CD14-positive monocyte (primary cell): Measurements from ENCODE around the gene CD79B. TPM values are rescaled to one million over a fixed set of nuclear protein-coding genes. Genes with fewer than 3 reads are reported as not detected.
"Not testable (repeated sequence)": the region's sequence is repeated elsewhere in the genome, so short reads cannot be mapped to it uniquely, and the experiment has no call there.

Experiments used
- DNase-seq, 3 donors: peaks; one replicate each; pipeline ENCODE4 v3.0.0-alpha.2; 2011 to 2022
- H2AFZ ChIP-seq: 2 replicates; pipeline ENCODE4 v1.6.0; 2012; ENCODE audit warnings: mild to moderate bottlenecking, low read depth, low read length, inconsistent platforms; ENCODE audit not compliant: insufficient read depth, poor library complexity, severe bottlenecking
- H3K27ac ChIP-seq, 2 donors: 1 replicate in 1 of 2; 2 replicates in 1 of 2; pipeline ENCODE4 v1.5.1; 2012 to 2013; ENCODE audit warnings: low read length in 2 of 2, control low read depth in 1 of 2, inconsistent platforms in 1 of 2, low read depth in 1 of 2, mild to moderate bottlenecking in 1 of 2
- H3K27me3 ChIP-seq, 2 donors: one replicate each; pipeline versions ENCODE4 v1.6.0 to v1.6.1; 2011 to 2013; ENCODE audit warnings: low read length in 2 of 2; ENCODE audit not compliant: control insufficient read depth in 2 of 2, insufficient read depth in 2 of 2
- H3K36me3 ChIP-seq, 2 donors: replicated peaks in 1 of 2; 1 replicate in 1 of 2; 2 replicates in 1 of 2; pipeline versions ENCODE4 v1.5.1 to v1.6.1; 2012 to 2013; ENCODE audit warnings: low read length in 2 of 2, control low read depth in 1 of 2, inconsistent platforms in 1 of 2, mild to moderate bottlenecking in 1 of 2; ENCODE audit not compliant: insufficient read depth in 2 of 2, control insufficient read depth in 1 of 2
- H3K4me1 ChIP-seq, 2 donors: 1 replicate in 1 of 2; 2 replicates in 1 of 2; pipeline versions ENCODE4 v1.5.1 to v1.6.1; 2012 to 2013; ENCODE audit warnings: low read length in 2 of 2, control low read depth in 1 of 2, inconsistent platforms in 1 of 2, mild to moderate bottlenecking in 1 of 2, moderate library complexity in 1 of 2; ENCODE audit not compliant: insufficient read depth in 2 of 2, control insufficient read depth in 1 of 2
- H3K4me2 ChIP-seq: replicated peaks from 2 replicates; pipeline ENCODE3; 2012; ENCODE audit warnings: low read length, moderate library complexity, mild to moderate bottlenecking; ENCODE audit not compliant: poor library complexity, severe bottlenecking; ENCODE audit errors: extremely low read depth
- H3K4me3 ChIP-seq, 3 experiments: fragments of 200-600 bp in 1 of 3; sonication (generic) in 1 of 3; replicated peaks in 1 of 3; 1 replicate in 2 of 3; 2 replicates in 1 of 3; pipeline ENCODE4 v1.5.1; 2011 to 2013; ENCODE audit warnings: low read length in 3 of 3, mild to moderate bottlenecking in 3 of 3, control low read depth in 2 of 3, low read depth in 2 of 3, inconsistent platforms in 1 of 3, moderate library complexity in 1 of 3
- H3K79me2 ChIP-seq: 2 replicates; pipeline ENCODE4 v1.6.0; 2012; ENCODE audit warnings: mild to moderate bottlenecking, control low read depth, inconsistent platforms, low read length, moderate library complexity; ENCODE audit not compliant: insufficient read depth
- H3K9ac ChIP-seq: 2 replicates; pipeline ENCODE4 v1.6.0; 2017; ENCODE audit warnings: low read length, mild to moderate bottlenecking; ENCODE audit not compliant: insufficient read depth, poor library complexity, severe bottlenecking
- H3K9me3 ChIP-seq, 2 donors: replicated peaks in 1 of 2; 1 replicate in 1 of 2; 2 replicates in 1 of 2; pipeline versions ENCODE4 v1.5.1 to v1.6.1; 2012 to 2013; ENCODE audit warnings: low read length in 2 of 2, control low read depth in 1 of 2; ENCODE audit not compliant: control insufficient read depth in 1 of 2, insufficient read depth in 1 of 2
- H4K20me1 ChIP-seq: 2 replicates; pipeline ENCODE4 v1.6.0; 2012; ENCODE audit warnings: mild to moderate bottlenecking, low read length, control low read depth, moderate library complexity; ENCODE audit not compliant: insufficient read depth
- H3K27ac Mint-ChIP-seq, 7 donors: one replicate each; pipeline ENCODE4 v1.8.0; 2020; ENCODE audit warnings: mild to moderate bottlenecking in 7 of 7, mixed read lengths in 7 of 7, moderate library complexity in 6 of 7, inconsistent platforms in 2 of 7
- H3K27me3 Mint-ChIP-seq, 3 donors: one replicate each; pipeline ENCODE4 v1.8.0; 2021 to 2022; ENCODE audit warnings: low read depth in 3 of 3, mild to moderate bottlenecking in 3 of 3, mixed read lengths in 3 of 3, moderate library complexity in 3 of 3, inconsistent platforms in 1 of 3
- H3K36me3 Mint-ChIP-seq, 2 donors: one replicate each; pipeline ENCODE4 v1.8.0; 2020; ENCODE audit warnings: mixed read lengths in 2 of 2, inconsistent platforms in 1 of 2, mild to moderate bottlenecking in 1 of 2
- H3K4me1 Mint-ChIP-seq: one replicate; pipeline ENCODE4 v1.8.0; 2020; ENCODE audit warnings: mild to moderate bottlenecking, mixed read lengths
- H3K4me3 Mint-ChIP-seq, 2 donors: one replicate each; pipeline ENCODE4 v1.8.0; 2020; ENCODE audit warnings: mild to moderate bottlenecking in 2 of 2, mixed read lengths in 2 of 2, moderate library complexity in 1 of 2
- H3K9me3 Mint-ChIP-seq, 7 donors: one replicate each; pipeline ENCODE4 v1.8.0; 2020 to 2022; ENCODE audit warnings: mixed read lengths in 7 of 7, mild to moderate bottlenecking in 6 of 7, moderate library complexity in 6 of 7, inconsistent platforms in 2 of 7
- WGBS: methylation state at CpG from one replicate; pipeline ENCODE4 v1.1.5; 2013; ENCODE audit warnings: missing lambda C conversion rate; ENCODE audit not compliant: insufficient coverage; 5-methylcytosine and 5-hydroxymethylcytosine counted together
- intact Hi-C, 2 donors: fragments of 100-400 bp; cut with micrococcal nuclease; formaldehyde crosslinking; loops; one replicate each; pipeline versions ENCODE4 v1.15.0 to v1.15.1; 2023
- polyA plus RNA-seq, 3 donors: library from polyadenylated mRNA; depleted of rRNA in 1 of 3; unstranded in 2 of 3; stranded (reverse) in 1 of 3; fragments of 300-500 nt in 2 of 3; fragments of >200 nt in 1 of 3; fragmentation: Illumina TruSeq in 2 of 3; gene quantifications; 1 replicate in 2 of 3; 2 replicates in 1 of 3; pipeline ENCODE4 v1.2.3, GENCODE V29; 2012 to 2021
- TF ChIP-seq, protein P1 (sequence below): fragments of 200-600 bp; IDR thresholded peaks from one replicate; pipeline ENCODE4 v1.8.0; 2022; ENCODE audit warnings: antibody characterized with exemption, mild to moderate bottlenecking

Gene CD79B
- polyA plus RNA-seq, 3 donors: 19.6 to 21.8 (median 20.9) TPM

DNA sequence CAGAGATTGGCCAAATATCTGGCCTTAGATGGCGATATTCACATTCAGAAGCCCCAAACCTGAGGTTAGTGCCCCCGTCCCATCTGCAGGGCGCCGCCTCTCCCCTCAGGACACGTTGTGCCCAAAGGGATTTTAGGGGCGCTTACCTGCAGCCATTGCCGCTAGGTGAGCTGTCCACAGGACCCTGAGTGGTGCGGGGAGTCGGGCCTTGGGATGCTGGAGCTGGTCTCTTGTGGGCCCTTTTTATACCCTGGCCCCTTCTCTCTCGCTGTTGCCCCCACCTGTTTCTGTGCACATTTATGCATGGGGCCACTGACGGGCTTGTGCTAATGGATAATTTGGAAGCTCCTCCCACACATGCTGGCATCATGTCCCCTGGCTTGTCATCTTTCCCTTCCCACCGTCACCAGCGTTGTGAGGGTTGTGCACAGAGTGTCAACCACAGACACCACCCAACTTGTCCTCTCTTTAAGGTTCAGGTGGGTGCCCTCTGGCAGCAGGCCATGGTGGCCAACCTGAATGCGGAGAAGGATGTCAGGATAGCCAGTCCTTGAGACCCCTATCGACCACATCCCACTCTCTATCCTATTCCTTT is 21.0 kb downstream of the CD79B start, which contains the start of gene CSHL1:
CSHL1 (minus strand) TSS at position 218 of the 595 bp plus-strand sequence; CDS start at position 156, 62 bp downstream.
- Histone ChIP-seq H4K20me1 (no peaks in the 10 kb centered on the region), H3K36me3 (no peaks in the 10 kb centered on the region), H2AFZ (no peak within 1 kb of the TSS), H3K4me1 (no peaks in the 10 kb centered on the region), H3K9ac (no peak within 1 kb of the TSS), H3K4me2 (no peak within 1 kb of the TSS), H3K4me3 (no peak within 1 kb of the TSS), H3K79me2 (no peaks in the 10 kb centered on the region), H3K27ac (no peak within 1 kb of the TSS), H3K27me3 (no peaks in the 10 kb centered on the region), H3K9me3 (no peaks in the 10 kb centered on the region)
- no peak within 1 kb of the TSS for H3K4me3 Mint-ChIP-seq
- H3K27ac Mint-ChIP-seq: peak within 1 kb of the TSS in 2 of 7 donors; percentile 6 to 50
- no peak for DNase-seq
- H3K9me3 Mint-ChIP-seq: peaks cover 0 to 2% (median 0%) of the 10 kb centered on the region in 7 donors
- 93% methylated on average over 12 of the region's 15 CpGs for WGBS
- TF ChIP-seq, protein P1, sequence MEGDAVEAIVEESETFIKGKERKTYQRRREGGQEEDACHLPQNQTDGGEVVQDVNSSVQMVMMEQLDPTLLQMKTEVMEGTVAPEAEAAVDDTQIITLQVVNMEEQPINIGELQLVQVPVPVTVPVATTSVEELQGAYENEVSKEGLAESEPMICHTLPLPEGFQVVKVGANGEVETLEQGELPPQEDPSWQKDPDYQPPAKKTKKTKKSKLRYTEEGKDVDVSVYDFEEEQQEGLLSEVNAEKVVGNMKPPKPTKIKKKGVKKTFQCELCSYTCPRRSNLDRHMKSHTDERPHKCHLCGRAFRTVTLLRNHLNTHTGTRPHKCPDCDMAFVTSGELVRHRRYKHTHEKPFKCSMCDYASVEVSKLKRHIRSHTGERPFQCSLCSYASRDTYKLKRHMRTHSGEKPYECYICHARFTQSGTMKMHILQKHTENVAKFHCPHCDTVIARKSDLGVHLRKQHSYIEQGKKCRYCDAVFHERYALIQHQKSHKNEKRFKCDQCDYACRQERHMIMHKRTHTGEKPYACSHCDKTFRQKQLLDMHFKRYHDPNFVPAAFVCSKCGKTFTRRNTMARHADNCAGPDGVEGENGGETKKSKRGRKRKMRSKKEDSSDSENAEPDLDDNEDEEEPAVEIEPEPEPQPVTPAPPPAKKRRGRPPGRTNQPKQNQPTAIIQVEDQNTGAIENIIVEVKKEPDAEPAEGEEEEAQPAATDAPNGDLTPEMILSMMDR: no peak
- peaks cover 1 to 8% (median 2%) of the 10 kb centered on the region in 3 donors for H3K27me3 Mint-ChIP-seq
- no peaks in the 10 kb centered on the region for H3K36me3 Mint-ChIP-seq
- intact Hi-C loops: loop anchor here in 1 of 2 donors (10.0 kb wide), 1 partner anchor 114 kb away; the partner anchor contains the start of gene ICAM2
- H3K4me1 Mint-ChIP-seq: peaks cover 8% of the 10 kb centered on the region

DNA sequence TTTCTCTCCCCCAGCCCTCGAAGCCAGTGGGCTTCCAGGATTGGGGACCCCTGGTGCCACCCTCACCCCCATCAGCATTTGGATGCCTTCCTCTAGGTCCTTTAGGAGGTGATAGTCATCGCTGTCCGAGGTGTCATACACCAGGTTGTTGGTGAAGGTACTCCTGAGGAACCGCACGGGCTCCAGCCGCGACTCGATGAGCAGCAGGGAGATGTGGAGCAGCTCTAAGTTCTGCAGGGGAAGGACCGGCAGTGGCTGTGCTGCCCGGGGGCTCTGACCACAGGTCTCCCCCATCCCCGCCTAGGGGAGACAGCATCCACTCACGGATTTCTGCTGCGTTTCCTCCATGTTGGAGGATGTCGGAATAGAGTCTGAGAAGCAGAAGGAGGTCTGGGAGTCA is 22.0 kb downstream of the CD79B start:
- Histone ChIP-seq H3K27ac (no peak overlapping the region), H3K4me1 (no peaks in the 10 kb centered on the region), H3K4me2 (no peak overlapping the region), H3K4me3 (no peak overlapping the region), H3K9me3 (no peaks in the 10 kb centered on the region), H3K79me2 (no peaks in the 10 kb centered on the region), H3K27me3 (no peaks in the 10 kb centered on the region), H2AFZ (no peak overlapping the region), H4K20me1 (no peaks in the 10 kb centered on the region), H3K36me3 (no peaks in the 10 kb centered on the region), H3K9ac (no peak overlapping the region)
- WGBS: 95% methylated on average over 10 of the region's 14 CpGs
- H3K27ac Mint-ChIP-seq: no peak overlapping the region
- peaks cover 0 to 2% (median 0%) of the 10 kb centered on the region in 7 donors for H3K9me3 Mint-ChIP-seq
- intact Hi-C loops: loop anchor here in 1 of 2 donors (10.0 kb wide), 1 partner anchor 115 kb away; the partner anchor contains the start of gene ICAM2
- DNase-seq: no peak
- TF ChIP-seq, protein P1: no peak
- peaks cover 1 to 8% (median 2%) of the 10 kb centered on the region in 3 donors for H3K27me3 Mint-ChIP-seq
- no peaks in the 10 kb centered on the region for H3K36me3 Mint-ChIP-seq
- H3K4me3 Mint-ChIP-seq: no peak overlapping the region
- no peaks in the 10 kb centered on the region for H3K4me1 Mint-ChIP-seq

DNA sequence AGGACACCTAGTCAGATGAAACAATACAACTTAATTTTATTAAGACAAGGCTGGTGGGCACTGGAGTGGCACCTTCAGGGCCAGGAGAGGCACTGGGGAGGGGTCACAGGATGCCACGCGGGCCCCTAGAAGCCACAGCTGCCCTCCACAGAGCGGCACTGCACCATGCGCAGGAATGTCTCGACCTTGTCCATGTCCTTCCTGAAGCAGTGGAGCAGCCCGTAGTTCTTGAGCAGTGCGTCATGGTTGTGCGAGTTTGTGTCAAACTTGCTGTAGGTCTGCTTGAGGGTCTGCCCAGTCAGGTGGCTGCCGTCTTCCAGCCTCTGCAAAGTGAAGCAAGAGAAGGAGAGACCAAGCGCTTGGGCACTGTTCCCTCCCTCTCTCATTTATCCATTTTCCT is 22.5 kb downstream of the CD79B start:
- H3K27ac Mint-ChIP-seq, H3K9me3 ChIP-seq, H2AFZ ChIP-seq, H3K4me1 ChIP-seq, H3K36me3 Mint-ChIP-seq, H3K4me2 ChIP-seq, H3K4me3 Mint-ChIP-seq, intact Hi-C loops, H3K9ac ChIP-seq, DNase-seq, H3K9me3 Mint-ChIP-seq, H3K79me2 ChIP-seq, H3K27me3 ChIP-seq, H3K27ac ChIP-seq, H4K20me1 ChIP-seq, H3K4me3 ChIP-seq, H3K4me1 Mint-ChIP-seq, H3K36me3 ChIP-seq, H3K27me3 Mint-ChIP-seq: not testable (repeated sequence)
- WGBS: 99% methylated on average over 7 of the region's 10 CpGs
